Astrocyte (in vitro differentiated cells and primary cell): ENCODE measurements around the gene ITGA8.

ENCODE experiments used
- CTCF ChIP-seq: IDR thresholded peaks from 2 replicates; pipeline ENCODE4 v1.5.1; 2011; ENCODE audit warnings: low read depth, mild to moderate bottlenecking, inconsistent platforms, low read length, moderate library complexity; ENCODE audit not compliant: insufficient read depth
- EZH2 ChIP-seq: IDR thresholded peaks from 2 replicates; pipeline ENCODE4 v1.6.1; 2012; ENCODE audit warnings: mild to moderate bottlenecking, low read length, inconsistent platforms; ENCODE audit not compliant: insufficient read depth

- TF ChIP-seq CTCF (no peak), EZH2 (no peak)
Measured at GRCh38 chr10:15504101-15504840, 215.5 kb downstream of the ITGA8 start.
